ENCODE results near the gene GDPD4.

Gene GDPD4

GRCh38 chr11:77191823-77192495 is 109.5 kb downstream of the GDPD4 start:
- DNase-seq (ENCODE audit: low read depth in 2 of 2): peak in 1 of 2 experiments; percentile 1

DNA sequence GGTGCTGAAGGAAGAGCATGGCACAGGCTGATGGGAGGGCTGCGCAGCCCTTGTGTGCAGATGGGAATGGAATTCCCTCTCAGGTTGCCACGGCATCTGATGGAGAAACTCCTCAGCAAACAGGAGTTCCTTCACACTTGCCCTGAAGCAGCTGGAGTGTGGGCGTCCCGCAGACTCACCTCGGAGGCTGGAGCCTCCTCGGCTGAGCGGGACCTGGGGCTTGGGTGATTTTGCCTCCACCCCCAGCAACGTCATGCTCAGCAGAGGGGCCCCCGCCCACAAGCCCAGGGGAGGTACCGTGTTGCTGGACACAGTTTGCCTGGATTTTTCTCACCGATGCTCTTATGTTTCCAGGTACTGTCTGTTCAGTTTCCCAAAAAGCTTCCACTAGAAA is 110.1 kb downstream of the GDPD4 start:
- DNase-seq (ENCODE audit: low read depth in 2 of 2): no peak

- no peak for DNase-seq (ENCODE audit: low read depth in 2 of 2)
Measured at GRCh38 chr11:77190331-77191075, 111.0 kb downstream of the GDPD4 start.

- no peak for DNase-seq (ENCODE audit: low read depth in 2 of 2)
Measured at GRCh38 chr11:77189588-77190210, 111.8 kb downstream of the GDPD4 start.

DNA sequence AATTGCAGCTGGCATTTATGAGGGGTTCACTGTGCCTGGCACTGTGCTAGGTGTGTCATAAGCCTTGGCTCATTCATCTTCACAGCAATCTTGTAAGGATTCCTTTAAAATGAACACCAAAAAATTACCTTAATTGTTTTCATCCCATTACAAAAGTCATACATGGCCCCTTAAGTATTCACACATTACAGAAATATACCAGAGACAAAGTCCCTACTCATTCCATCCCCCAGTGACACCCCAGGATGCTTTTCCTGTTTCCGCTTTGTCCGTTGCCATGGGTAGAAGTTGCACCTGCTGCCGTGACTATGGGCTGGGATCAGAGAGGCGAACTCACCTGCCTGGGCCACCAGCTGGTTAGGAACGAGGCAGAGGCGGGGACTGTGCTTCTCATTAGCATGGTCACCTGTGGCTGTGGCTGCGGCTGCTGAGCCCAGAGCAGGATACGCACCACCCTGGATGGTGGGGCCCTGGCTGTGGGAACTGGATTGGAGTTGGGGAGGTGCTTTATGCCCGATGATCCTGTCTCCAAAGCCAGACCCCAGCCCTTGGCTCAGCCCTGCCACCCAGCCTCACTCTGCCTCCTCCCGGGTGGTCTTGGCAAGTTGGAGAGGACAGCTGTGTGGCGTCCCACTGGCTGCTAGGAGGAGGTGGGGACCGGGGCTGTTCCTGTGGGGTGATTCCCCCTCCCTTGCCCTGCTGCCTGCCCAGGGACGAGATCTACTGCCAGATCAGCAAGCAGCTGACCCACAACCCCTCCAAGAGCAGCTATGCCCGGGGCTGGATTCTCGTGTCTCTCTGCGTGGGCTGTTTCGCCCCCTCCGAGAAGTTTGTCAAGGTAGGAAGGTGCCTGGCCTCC is 112.6 kb downstream of the GDPD4 start:
- no peak for DNase-seq (ENCODE audit: low read depth in 2 of 2)

GRCh38 chr11:77187776-77188632 is 113.5 kb downstream of the GDPD4 start:
- peak; percentile 15 to 20 for DNase-seq (ENCODE audit: low read depth in 2 of 2)

DNA sequence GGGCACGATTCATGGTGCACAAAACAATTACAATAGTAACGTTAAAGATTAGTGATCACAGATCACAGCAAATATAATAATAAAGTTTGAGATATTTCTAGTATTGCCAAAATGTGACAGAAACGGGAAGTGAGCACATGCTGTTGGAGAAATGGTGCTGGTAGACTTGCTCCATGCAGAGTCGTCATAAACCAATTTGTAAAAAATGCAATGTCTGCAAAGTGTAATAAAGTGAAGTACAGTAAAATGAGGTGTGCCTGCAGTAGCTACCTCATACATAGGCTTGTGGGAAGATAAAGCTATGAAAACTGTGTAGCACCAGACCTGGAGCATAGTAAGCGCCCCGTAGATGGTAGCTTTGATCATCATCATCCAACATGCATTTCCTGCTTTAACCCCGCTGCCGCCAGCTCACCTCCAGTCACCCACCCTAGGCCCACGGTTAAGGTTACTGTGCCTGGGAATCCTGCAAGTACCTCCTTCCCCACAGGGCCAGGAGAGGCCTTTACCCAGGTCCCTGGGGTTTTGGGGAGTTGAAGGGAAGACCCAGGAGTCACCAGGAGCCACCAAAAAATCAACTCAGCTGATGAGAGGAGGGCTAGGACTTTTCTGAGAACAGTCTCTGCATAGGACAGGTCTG is 114.3 kb downstream of the GDPD4 start:
- DNase-seq (ENCODE audit: low read depth in 2 of 2): no peak

DNA sequence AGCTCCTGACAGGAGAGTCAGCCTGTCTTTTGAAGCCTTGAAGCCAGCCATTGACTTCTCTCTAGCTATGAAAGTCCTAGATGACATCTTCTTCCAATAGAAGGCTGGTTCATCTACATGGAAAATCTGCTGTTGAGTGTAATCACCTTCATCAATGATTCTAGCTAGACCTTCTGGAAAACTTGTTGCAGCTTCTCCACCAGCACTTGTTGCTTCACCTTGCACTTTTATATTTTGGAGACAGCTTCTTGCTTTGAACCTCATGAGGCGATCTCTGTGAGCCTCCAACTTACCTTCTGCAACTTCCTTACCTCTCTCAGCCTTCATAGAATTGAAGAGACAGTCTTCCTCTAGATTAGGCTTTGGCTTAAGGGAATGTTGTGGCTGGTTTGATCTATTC is 115.2 kb downstream of the GDPD4 start:
- DNase-seq (ENCODE audit: low read depth in 2 of 2): no peak

- DNase-seq (ENCODE audit: low read depth in 2 of 2): no peak
Measured at GRCh38 chr11:77184136-77184860, 117.2 kb downstream of the GDPD4 start.

DNA sequence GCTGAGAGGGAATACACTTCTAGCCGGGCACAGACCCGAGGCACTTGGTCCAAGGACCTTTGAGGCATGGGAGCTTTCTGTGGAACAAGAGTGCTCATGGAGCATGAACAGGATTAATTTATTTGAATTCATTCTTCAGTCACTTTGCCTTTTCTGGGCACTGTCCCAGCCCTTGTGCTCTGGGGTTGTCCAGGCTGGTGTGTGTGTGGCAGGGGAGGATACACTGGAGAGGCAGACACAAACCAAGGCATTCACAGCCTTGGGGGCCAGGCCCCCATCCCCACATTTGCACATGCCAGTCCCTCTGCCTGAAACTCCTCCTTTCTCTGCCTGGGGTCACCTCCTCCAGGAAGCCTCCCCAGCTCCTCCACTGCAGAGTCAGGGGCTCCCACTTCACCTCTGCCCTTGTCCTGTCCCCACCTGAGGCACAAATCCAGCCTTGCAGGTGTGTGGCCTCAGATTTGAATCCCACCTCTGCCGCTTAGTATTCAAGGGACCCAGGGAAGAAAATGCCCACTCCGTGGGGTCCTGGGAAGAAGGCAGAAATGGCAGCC is 118.0 kb downstream of the GDPD4 start:
- no peak for DNase-seq (ENCODE audit: low read depth in 2 of 2)

DNA sequence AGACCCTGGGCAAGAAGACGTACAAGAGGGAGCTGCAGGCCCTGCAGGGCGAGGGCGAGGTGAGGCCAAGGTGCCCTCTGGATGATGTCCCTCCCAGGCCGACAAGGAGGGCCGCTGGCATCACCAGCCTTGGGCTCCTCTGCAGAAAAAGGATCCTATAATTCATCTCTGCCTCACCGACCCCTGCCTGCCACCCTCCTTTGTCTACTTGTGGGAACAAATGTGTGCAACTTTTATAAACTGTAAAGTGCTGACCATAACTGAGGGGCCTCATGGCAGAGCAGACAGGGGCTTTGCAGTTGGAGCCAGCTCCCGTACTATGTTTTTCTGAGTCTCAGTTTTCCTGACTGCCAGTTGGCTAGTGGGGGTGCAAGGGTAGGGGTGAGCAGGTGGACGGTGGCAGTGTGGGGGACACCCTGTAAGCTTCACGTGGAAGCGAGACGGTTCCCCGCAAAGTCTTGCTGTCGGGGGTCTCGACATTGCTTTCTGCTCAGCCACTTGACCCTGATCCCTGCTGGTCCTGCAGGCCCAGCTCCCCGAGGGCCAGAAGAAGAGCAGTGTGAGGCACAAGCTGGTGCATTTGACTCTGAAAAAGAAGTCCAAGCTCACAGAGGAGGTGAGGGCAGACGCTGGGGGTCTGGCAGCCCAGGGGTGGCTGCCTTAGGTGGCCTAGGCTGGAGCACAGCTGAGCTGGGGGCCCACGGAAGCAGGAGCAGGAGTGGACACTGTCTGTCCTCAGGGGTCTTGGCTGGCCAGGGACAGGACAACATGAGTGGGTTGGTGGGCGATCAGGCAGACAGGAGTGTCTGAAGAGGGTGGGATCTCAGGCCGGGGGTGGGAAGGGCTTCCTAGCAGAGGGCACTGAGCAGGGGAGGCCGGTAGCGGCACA is 118.7 kb downstream of the GDPD4 start:
- DNase-seq (ENCODE audit: low read depth in 2 of 2): no peak

GRCh38 chr11:77181799-77182541 is 119.5 kb downstream of the GDPD4 start:
- DNase-seq (ENCODE audit: low read depth in 2 of 2): no peak

DNA sequence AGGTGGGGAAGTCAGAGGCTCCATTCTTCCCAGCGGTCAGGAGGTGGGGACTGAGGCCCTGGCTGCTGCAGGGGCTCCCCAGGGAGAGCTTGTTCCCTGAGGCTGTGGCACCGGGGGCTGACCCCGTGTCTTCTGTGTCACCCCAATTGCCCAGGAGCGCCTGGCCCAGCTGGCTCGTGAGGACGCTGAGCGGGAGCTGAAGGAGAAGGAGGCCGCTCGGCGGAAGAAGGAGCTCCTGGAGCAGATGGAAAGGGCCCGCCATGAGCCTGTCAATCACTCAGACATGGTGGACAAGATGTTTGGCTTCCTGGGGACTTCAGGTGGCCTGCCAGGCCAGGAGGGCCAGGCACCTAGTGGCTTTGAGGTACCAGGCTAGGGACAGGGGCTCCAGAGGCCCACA is 120.3 kb downstream of the GDPD4 start:
- DNase-seq (ENCODE audit: low read depth in 2 of 2): no peak

GRCh38 chr11:77180346-77180745 is 121.1 kb downstream of the GDPD4 start:
- DNase-seq (ENCODE audit: low read depth in 2 of 2): no peak

GRCh38 chr11:77179681-77180080 is 121.8 kb downstream of the GDPD4 start:
- DNase-seq (ENCODE audit: low read depth in 2 of 2): no peak

DNA sequence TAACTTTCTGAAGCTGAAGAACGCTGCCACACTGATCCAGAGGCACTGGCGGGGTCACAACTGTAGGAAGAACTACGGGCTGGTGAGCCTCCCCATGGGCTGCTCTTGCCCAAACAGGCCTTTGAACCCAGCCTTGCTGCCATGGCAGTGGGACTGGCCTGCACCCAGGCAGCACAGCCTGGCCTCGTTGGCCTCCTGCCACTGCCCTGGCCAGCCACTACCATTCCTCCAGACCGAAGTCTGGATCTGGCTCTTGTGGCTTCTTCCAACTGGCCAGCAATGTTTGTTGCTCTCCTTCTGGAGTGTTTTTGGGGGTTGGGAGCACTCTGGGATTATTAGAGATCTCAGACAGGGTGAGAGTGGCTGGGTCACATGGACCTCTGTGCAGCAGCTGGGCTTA is 122.4 kb downstream of the GDPD4 start:
- DNase-seq (ENCODE audit: low read depth in 2 of 2): no peak

DNA sequence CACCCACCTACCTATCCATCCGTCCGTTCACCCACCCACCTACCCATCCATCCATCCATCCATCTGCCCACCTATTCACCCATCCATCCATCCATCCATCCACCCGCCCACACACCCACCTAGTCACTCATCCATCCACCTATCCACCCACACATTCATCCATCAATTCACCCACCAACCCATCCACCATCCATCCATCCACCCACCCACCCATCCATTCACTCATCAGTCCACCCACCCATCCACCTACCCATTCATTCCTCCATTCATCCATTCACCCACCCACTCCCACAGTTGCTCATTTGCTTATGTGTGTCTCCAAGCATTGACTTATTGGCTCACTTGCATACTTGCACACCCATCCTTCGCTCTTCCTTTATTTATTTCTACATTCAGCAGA is 123.3 kb downstream of the GDPD4 start:
- DNase-seq (ENCODE audit: low read depth in 2 of 2): no peak

GRCh38 chr11:77176996-77177395 is 124.5 kb downstream of the GDPD4 start:
- no peak for DNase-seq (ENCODE audit: low read depth in 2 of 2)

All from fibroblast of skin of left biceps (primary cell).